Measurements from ENCODE around the gene AP2M1.

AP2M1 gene

DNA sequence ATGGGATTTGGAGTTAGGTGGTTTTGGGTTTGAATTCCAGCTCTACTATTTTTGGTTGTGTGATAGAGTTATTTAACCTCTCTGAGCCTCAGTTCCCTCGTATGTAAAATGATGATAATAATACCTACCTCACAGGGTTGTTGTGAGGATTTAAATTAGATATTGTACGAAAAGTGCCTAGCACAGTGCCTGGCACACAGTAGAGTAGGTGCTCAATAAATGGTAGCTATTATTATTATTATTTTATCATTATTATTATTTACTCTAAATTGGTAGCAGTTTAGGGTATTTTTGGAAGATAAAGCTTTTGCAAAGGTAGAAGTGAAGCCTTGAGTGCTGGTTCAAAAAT lies 1.3 kb upstream of the AP2M1 start:
- TF ChIP-seq, protein P1, sequence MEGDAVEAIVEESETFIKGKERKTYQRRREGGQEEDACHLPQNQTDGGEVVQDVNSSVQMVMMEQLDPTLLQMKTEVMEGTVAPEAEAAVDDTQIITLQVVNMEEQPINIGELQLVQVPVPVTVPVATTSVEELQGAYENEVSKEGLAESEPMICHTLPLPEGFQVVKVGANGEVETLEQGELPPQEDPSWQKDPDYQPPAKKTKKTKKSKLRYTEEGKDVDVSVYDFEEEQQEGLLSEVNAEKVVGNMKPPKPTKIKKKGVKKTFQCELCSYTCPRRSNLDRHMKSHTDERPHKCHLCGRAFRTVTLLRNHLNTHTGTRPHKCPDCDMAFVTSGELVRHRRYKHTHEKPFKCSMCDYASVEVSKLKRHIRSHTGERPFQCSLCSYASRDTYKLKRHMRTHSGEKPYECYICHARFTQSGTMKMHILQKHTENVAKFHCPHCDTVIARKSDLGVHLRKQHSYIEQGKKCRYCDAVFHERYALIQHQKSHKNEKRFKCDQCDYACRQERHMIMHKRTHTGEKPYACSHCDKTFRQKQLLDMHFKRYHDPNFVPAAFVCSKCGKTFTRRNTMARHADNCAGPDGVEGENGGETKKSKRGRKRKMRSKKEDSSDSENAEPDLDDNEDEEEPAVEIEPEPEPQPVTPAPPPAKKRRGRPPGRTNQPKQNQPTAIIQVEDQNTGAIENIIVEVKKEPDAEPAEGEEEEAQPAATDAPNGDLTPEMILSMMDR (conservative IDR thresholded peaks at IDR 0.05; ENCODE audit: low read depth, low read length): no peak
- no peak for DNase-seq (ENCODE audit: low read depth)
- no peak overlapping the region for H3K4me3 ChIP-seq (ENCODE audit: low read depth, low read length)

GRCh38 chr3:184174284-184174645 lies 390 bp upstream of the AP2M1 start:
- TF ChIP-seq, protein P1 (conservative IDR thresholded peaks at IDR 0.05; ENCODE audit: low read depth, low read length): no peak
- no peak for DNase-seq (ENCODE audit: low read depth)
- H3K4me3 ChIP-seq (ENCODE audit: low read depth, low read length): no peak overlapping the region

DNA sequence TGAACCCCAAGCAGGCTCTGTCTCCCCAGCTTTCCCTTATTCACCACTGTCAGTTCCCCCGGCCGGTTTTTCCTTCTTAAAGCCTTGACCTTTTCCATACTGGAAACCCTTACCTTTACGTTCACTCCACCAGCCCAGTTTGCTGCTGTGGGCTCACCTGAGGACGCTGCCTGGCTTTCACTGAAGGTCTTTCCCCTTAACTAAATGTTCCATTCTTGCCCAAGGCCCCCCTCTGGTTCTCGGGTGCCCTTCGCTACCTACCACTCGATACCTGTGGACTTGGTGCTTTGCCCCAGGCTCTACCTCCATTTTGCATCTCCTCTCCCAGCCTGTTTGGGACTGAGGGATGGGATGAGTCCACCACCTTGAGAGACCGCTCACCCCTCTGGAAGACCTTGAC lies 851 bp downstream of the AP2M1 start:
- no peak for DNase-seq (ENCODE audit: low read depth)
- TF ChIP-seq, protein P1 (conservative IDR thresholded peaks at IDR 0.05; ENCODE audit: low read depth, low read length): no peak
- H3K4me3 ChIP-seq (ENCODE audit: low read depth, low read length): peak overlapping the region; percentile 100

DNA sequence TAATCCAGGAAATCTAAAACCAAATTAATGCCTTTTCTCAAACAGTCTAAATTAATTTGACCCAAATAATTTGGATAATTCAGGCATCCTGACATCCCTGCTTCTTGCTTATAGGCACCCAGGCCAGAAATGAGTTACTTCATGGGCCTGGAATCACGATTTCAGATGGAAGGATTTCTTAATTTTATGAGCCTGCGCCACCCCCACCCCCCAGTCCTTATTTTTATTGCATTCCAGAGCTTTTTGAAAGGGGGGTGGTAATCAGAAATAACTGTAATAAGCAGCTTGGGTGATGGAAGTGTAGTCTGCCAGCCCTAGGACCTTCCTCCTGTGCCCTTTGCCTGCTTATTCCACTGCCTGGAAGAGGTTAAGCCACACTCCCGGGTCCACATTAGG lies 1.3 kb downstream of the AP2M1 start:
- H3K4me3 ChIP-seq (ENCODE audit: low read depth, low read length): peak overlapping the region; percentile 100
- TF ChIP-seq, protein P1 (conservative IDR thresholded peaks at IDR 0.05; ENCODE audit: low read depth, low read length): no peak
- DNase-seq (ENCODE audit: low read depth): no peak

DNA sequence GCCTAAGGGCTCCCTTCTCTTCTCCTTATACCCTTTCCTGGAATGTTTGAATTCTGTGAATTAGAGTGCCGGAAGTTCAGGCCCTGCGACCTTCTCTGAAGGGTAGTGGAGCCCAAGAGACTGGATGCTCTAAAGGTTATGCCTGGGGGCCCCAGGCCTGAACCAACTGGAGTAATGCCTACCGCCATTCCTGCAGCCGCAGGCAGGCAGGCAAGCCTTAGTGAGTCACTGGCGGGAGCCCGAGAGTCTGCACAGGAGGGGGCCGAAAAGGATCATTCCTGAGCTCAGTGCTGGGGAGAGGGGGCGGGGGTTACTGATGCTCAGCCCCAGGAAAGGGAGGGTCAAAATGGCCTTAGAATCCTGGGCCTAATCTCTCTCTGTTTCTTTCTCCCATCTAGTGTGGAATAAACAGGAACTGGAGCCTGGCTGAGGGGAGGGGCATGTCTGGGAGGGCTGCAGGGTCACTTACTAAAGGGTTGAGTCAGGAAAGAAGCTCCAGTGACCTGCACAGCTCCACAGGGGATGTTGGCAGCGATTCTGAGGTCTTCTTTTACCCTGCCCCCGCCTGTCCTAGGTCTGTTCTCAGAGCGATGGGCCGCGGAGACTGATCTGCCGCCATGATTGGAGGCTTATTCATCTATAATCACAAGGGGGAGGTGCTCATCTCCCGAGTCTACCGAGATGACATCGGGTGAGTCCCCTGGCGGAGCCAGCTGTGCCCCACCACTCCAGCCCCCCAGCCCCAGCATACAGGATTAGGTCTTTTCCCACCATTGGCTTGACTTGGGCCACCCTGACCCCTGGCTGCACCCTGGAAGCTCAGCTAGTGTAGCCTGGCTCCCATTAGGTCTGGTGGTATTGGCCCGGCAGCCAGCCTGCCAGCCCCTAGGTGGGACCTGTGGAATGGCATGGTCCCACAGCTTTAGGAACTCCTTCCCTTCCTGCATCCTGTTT lies 2.0 kb downstream of the AP2M1 start:
- peak; percentile 98 for DNase-seq (ENCODE audit: low read depth)
- TF ChIP-seq, protein P1 (conservative IDR thresholded peaks at IDR 0.05; ENCODE audit: low read depth, low read length): no peak
- H3K4me3 ChIP-seq (ENCODE audit: low read depth, low read length): peak overlapping the region; percentile 100

DNA sequence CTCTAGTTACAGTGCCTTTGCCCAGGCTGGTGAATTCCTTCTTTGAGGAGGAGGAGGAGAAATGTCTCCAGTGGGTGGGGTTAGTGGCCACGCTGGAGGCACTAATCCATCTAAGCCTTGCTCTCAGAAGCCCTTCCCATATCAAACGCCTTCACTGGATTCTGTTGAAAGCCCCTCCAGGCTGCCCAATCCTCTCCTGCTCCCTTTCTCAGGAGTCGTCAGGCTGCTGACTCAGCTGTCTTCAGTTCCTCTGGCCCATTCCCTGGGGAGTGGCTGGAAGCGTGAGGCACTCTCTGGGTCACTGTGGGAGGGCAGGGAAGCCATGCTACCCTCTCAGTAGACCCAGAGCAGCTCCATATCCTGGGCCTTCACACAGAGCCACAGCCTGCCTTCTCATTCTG lies 2.7 kb downstream of the AP2M1 start:
- TF ChIP-seq, protein P1 (conservative IDR thresholded peaks at IDR 0.05; ENCODE audit: low read depth, low read length): no peak
- peak; percentile 60 for DNase-seq (ENCODE audit: low read depth)
- peak overlapping the region; percentile 100 for H3K4me3 ChIP-seq (ENCODE audit: low read depth, low read length)
